HCT116 (cell line): ENCODE measurements around the gene OCEL1.

Experiments used
- CEBPB ChIP-seq: IDR thresholded peaks from 2 replicates; pipeline ENCODE4 v1.6.1; 2012; ENCODE audit warnings: low read depth
- EZH2 ChIP-seq: fragments of 200-600 bp; sonication (generic); IDR thresholded peaks from 2 replicates; pipeline ENCODE4 v1.6.1; 2017; ENCODE audit warnings: antibody characterized with exemption, mixed run types
- EZH2phosphoT487 ChIP-seq: fragments of 200-600 bp; IDR thresholded peaks from 2 replicates; pipeline ENCODE4 v1.6.1; 2018; ENCODE audit warnings: antibody characterized with exemption, borderline replicate concordance
- POLR2A ChIP-seq: IDR thresholded peaks from 2 replicates; pipeline ENCODE4 v1.7.0; 2011; ENCODE audit warnings: borderline replicate concordance; ENCODE audit not compliant: insufficient read depth, insufficient read length; ENCODE audit errors: extremely low read depth
- SIN3A ChIP-seq: IDR thresholded peaks from 2 replicates; pipeline ENCODE4 v1.6.1; 2012; ENCODE audit warnings: low read depth
- SP1 ChIP-seq: IDR thresholded peaks from 2 replicates; pipeline ENCODE4 v1.6.1; 2012; ENCODE audit warnings: low read depth
- TCF7L2 ChIP-seq: IDR thresholded peaks from 2 replicates; pipeline ENCODE4 v1.7.0; 2011; ENCODE audit warnings: borderline replicate concordance, inconsistent platforms; ENCODE audit not compliant: insufficient read depth, insufficient read length; ENCODE audit errors: extremely low read depth
- TF ChIP-seq, protein P1 (sequence below), 3 experiments: fragments of 200-600 bp in 1 of 3; sonication (generic) in 1 of 3; IDR thresholded peaks in 2 of 3; conservative IDR thresholded peaks in 1 of 3; 2 replicates each; pipeline ENCODE4 v1.5.1; 2012 to 2017; ENCODE audit warnings: low read depth in 2 of 3, low read length in 2 of 3, antibody characterized with exemption in 1 of 3, borderline replicate concordance in 1 of 3, control low read depth in 1 of 3, mild to moderate bottlenecking in 1 of 3, mixed read lengths in 1 of 3, mixed run types in 1 of 3, moderate library complexity in 1 of 3; ENCODE audit not compliant: insufficient read depth in 1 of 3
- TF ChIP-seq, protein P2 (sequence below): IDR thresholded peaks from 2 replicates; pipeline ENCODE4 v1.6.1; 2012
- TF ChIP-seq, protein P3 (sequence below): IDR thresholded peaks from 2 replicates; pipeline ENCODE4 v1.6.1; 2012; ENCODE audit warnings: low read depth

DNA sequence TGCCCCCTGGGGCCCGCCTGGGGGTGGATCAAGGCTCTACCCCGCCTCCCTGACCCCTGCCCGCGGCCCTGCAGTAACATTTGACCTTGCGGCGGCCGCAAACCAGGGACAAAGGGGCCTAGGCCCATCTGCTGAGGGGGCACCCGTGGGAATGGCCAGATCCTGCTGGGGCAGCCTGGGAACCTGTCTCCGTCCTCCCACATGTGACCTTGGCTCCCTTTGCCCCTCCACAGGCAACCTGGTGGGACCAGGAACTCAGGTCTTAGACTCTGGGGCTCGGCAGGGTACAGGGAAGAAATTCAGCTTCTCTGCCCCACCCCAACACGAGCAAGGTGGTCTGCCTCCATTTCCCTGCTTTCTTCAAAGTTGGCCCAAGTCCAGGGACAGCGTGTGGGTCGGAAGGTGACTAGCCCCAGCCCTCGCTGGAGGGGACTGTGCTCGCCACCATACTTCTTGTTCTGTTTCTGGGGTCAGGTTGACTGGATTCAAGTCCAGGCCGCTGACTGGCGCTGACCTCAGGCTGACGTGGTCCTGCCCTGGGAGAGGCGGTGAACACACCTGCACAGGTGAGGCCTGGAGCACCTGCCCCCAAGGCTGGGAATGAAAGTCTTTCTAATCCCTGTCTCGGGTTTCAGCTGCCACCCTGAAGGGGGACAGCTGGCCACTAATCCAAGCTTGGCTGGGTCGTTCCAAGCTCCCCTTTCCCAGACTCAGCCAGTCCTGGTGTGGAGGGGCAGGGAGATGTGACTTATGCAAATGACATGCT lies 22.2 kb downstream of the OCEL1 start:
- TF ChIP-seq EZH2 (no peak), SIN3A (no peak), POLR2A (no peak), TCF7L2 (no peak), CEBPB (no peak), EZH2phosphoT487 (no peak), SP1 (no peak)
- TF ChIP-seq, protein P1, sequence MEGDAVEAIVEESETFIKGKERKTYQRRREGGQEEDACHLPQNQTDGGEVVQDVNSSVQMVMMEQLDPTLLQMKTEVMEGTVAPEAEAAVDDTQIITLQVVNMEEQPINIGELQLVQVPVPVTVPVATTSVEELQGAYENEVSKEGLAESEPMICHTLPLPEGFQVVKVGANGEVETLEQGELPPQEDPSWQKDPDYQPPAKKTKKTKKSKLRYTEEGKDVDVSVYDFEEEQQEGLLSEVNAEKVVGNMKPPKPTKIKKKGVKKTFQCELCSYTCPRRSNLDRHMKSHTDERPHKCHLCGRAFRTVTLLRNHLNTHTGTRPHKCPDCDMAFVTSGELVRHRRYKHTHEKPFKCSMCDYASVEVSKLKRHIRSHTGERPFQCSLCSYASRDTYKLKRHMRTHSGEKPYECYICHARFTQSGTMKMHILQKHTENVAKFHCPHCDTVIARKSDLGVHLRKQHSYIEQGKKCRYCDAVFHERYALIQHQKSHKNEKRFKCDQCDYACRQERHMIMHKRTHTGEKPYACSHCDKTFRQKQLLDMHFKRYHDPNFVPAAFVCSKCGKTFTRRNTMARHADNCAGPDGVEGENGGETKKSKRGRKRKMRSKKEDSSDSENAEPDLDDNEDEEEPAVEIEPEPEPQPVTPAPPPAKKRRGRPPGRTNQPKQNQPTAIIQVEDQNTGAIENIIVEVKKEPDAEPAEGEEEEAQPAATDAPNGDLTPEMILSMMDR (IDR thresholded peaks at IDR 0.05 in 2 of 3, conservative IDR thresholded peaks at IDR 0.05 in 1 of 3; ENCODE audit: borderline replicate concordance in 1 of 3, insufficient read depth in 1 of 3, low read depth in 2 of 3, low read length in 2 of 3), result no peak
- TF ChIP-seq, protein P2, sequence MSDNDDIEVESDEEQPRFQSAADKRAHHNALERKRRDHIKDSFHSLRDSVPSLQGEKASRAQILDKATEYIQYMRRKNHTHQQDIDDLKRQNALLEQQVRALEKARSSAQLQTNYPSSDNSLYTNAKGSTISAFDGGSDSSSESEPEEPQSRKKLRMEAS, result no peak
- TF ChIP-seq, protein P3, sequence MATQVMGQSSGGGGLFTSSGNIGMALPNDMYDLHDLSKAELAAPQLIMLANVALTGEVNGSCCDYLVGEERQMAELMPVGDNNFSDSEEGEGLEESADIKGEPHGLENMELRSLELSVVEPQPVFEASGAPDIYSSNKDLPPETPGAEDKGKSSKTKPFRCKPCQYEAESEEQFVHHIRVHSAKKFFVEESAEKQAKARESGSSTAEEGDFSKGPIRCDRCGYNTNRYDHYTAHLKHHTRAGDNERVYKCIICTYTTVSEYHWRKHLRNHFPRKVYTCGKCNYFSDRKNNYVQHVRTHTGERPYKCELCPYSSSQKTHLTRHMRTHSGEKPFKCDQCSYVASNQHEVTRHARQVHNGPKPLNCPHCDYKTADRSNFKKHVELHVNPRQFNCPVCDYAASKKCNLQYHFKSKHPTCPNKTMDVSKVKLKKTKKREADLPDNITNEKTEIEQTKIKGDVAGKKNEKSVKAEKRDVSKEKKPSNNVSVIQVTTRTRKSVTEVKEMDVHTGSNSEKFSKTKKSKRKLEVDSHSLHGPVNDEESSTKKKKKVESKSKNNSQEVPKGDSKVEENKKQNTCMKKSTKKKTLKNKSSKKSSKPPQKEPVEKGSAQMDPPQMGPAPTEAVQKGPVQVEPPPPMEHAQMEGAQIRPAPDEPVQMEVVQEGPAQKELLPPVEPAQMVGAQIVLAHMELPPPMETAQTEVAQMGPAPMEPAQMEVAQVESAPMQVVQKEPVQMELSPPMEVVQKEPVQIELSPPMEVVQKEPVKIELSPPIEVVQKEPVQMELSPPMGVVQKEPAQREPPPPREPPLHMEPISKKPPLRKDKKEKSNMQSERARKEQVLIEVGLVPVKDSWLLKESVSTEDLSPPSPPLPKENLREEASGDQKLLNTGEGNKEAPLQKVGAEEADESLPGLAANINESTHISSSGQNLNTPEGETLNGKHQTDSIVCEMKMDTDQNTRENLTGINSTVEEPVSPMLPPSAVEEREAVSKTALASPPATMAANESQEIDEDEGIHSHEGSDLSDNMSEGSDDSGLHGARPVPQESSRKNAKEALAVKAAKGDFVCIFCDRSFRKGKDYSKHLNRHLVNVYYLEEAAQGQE, result no peak
